Head of caudate nucleus (tissue), 42 donors: ENCODE data around the gene MTURN.

Experiments
- DNase-seq, 42 donors: peaks; one replicate each; pipeline versions ENCODE4 v3.0.0 to v3.0.0-alpha.2; 2020 to 2021; ENCODE audit warnings: mixed read lengths in 7 of 42
- intact Hi-C: fragments of 100-400 bp; cut with DNase I; formaldehyde crosslinking; loops from one replicate; pipeline ENCODE4 v1.15.0; 2022

The MTURN gene

DNA sequence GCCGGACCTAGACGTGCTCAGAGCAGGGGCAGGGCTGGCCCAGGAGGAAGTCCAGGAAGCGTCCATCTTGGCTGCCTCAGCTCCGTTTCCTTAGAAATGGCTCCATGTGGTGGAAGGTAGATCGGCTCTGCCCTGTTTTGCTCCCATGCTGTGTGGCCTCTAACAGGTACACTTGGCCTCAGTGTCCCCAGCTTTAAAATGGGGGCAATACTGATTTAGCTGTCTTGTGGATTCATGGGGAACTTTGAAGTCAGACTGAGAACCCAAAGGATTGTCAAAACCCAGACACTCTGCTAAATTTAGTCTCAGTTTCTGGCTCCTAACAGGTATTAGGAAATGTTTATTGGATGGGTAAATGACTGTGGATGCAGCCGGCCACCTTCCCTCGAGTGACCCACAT lies 15.9 kb downstream of the MTURN start:
- intact Hi-C loops, result no loop called here
- no peak for DNase-seq

DNA sequence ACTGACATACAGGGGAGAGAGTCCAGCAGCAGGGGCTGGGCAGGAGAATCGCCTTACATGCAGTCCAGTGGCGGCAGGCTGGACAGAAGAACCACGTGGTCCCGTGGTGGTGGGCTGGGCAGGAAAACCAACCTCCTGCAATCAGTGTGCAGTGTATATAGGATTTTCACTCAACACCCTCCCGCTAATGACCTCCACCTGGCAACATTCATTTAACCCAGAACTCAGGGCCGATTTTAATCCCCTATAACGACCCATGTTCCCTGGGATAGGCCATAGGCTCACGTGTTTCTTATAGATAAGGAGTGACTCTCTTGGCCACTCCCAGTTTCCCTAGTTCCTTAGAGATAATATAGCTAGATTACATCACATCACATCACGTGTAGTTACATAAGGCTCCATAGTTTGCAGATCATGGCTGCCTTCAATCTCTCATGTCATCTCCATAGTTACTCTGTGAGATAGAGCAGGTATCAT lies 19.4 kb downstream of the MTURN start:
- intact Hi-C loops, result no loop called here

DNA sequence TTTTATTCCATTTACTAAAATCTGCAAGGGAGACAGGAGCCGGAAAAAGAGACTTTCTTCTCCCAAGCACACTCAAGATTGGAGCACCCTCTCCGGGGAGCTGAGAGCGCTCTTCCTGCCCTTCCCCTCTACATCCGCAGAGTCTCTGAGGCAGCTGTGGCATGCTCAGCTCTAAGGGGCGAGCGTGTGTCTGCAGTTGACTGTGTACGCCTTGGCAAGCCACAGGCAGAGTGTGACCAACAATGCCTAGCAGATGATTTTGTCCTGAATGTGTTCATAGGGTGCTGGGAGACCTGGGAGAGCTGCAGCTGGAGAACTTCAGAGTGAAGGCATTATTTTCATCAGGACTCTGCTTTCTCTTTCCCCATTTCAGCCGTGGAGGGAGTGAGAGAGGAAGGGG lies 20.7 kb downstream of the MTURN start:
- DNase-seq, result peak in 27 of 42 donors; percentile 29 to 79 (median 54)
- intact Hi-C loops, result no loop called here

More for the DNA sequence above, 19.4 kb downstream of the MTURN start:
- DNase-seq, result no peak

DNA sequence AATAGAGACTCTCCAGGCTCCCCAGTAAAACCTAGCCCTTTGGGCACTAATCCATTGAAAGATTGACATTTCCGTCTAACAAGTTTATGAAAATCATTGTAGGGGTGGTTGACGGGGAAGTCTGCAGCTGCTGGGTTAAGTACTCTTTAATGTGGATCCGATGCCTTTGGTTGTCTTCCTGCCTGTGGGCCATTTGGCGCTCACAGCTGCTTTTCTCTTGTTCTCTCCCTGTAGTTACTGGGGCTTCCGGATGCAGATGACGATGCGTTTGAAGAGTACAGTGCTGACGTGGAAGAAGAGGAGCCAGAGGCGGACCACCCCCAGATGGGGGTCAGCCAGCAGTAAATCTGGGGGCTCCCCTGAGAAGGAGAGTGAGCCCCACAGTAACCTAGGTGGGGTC lies 22.4 kb downstream of the MTURN start:
- no peak for DNase-seq
- intact Hi-C loops, result no loop called here

DNA sequence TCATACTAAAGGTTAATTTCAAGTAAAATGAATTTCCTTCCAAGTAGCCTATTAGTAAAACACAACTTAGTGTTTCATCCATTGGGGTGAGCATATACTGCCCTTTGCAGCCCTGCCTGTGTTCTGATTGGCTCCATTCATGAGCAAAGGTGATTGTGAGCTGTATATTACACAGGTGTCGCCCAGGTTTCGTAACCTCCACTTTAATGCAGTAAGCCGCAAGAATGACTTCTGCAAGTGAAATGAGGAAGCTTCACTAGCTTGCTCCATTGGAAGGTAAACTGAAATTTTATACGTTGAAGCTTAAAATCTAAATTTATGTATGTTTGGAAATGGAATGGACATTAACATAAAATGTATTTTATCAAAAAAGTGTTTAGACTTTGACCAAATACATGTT lies 24.4 kb downstream of the MTURN start:
- no peak for DNase-seq

DNA sequence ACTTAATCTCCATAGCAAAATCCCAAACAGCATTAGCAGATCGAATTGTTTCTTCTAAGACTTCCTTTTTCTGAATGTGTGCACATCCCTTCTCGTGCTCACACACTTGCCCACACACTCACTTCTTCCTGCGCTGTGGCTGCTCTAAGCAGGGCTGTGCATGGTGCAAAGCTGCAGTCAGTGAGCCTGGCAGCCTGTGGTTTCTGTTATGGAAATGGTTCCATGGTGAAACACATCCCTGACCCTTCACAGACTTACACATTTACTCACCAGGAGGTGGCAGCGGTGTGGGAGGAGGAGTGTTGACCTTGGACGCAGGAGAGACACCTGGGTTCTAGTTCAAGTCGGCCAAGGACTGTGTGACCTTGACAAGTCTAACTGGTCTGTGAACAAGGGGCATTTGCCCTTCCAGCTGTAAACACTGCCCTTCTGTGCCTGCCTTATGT lies 24.9 kb downstream of the MTURN start:
- intact Hi-C loops, result loop anchor here (5.0 to 10.0 kb wide), 2 partner anchors 118 to 345 kb away; partner anchors contain the start of gene GGCT
- peak in 19 of 42 donors; percentile 26 to 71 (median 45) for DNase-seq

More for the DNA sequence above, 24.4 kb downstream of the MTURN start:
- intact Hi-C loops, result no loop called here

DNA sequence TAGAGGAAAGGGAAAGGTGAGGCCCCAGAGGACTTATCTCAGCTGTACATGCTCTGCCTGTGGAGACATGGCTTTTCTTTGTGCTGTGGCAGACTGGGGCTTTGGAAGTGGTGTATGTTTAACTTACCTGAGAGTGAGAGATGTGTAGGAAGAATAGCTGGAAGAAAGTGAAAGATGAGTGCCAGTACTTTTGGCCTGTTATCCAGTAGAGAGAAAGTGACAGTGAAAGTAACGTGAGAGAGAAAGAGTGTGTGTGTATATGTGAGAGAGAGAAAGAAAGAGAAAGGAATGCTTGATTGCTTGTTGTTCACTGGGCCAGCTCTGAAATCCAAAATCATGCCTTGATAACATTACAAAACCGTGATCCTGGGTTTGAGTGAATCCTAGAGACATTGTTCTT lies 25.5 kb downstream of the MTURN start:
- intact Hi-C loops, result loop anchor here (5.0 to 10.0 kb wide), 2 partner anchors 117 to 344 kb away; partner anchors contain the start of gene GGCT
- no peak for DNase-seq

DNA sequence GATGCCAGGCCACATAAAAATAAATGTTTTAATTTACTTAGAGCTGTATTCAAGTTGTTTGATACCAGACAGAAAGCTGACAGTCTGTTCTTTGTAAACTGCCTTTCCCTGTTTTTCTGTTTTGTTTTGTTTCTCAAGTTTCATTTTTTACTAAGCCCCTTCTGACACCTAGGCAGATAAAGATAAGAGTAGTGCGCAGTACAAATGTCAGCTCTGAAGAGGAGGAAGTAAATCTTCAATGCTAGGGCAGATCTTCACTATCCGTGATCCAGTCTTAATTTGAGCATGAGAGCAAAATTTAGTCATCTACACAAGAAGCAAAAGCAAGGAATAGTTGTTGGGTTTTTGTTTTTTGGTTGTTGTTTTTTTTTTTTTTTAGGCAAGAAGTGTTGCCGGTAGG lies 27.3 kb downstream of the MTURN start:
- intact Hi-C loops, result loop anchor here (5.0 to 10.0 kb wide), 2 partner anchors 115 to 343 kb away; partner anchors contain the start of gene GGCT

DNA sequence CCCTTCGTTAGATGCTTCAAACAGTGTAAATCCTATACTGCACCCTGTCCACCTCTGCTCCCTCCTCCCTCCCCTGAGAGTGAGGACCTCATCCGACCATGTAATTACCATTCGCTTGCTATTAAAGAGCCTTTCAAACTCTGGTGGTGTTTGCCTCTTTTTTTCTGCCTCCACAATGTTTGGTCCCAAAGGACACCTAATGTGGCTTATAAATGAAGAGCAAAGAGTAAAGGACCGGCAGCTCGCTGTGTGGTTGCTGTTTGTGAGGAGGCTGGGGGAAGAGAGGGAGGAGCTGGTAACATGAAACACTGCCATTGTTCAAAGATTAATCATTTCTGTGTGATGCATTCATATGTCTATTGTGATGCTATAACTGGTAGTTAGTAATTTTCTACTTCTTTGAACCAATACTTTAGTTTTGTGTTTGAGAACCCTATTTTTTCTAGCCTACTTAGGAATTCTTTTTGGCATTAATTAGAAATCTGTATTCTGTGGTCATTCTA lies 27.9 kb downstream of the MTURN start:
- DNase-seq, result peak in 13 of 42 donors; percentile 33 to 76 (median 51)
- intact Hi-C loops, result loop anchor here (5.0 to 10.0 kb wide), 2 partner anchors 115 to 342 kb away; partner anchors contain the start of gene GGCT

More for the DNA sequence above, 27.3 kb downstream of the MTURN start:
- DNase-seq, result no peak

DNA sequence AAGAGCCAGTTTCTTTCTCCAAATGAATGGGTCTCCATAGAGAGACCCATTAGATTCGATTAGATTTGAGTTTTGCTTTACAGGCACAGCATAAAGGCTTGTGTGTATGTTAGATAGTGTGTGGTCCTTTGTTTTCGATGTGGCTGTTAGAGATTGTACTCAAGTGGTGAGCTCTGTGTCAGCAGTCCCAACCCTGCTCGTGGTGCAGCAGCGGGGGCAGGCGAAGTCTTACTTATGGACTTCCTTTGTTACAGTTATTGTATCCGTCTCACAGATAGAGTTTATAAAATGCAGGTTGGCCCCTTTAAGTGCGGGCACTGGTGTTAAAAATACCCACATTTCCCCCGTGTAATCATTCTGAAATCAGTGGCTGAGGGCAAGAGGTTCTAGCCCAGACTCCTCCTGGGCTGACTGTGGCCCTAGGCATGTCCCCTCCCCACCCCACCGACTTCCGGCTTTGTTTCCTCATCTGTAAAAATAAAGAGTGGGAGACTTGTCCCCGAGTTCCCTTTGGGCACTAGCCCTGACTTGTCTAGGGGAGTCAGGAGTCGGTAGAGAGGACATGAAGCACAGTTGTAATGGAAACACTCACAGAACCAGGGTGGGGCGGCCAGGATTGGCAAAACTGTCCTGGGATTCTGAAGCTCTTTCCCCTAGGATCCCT lies 28.6 kb downstream of the MTURN start:
- DNase-seq, result peak in 35 of 42 donors; percentile 17 to 83 (median 63)
- intact Hi-C loops, result loop anchor here (5.0 to 10.0 kb wide), 2 partner anchors 114 to 341 kb away; partner anchors contain the start of gene GGCT

DNA sequence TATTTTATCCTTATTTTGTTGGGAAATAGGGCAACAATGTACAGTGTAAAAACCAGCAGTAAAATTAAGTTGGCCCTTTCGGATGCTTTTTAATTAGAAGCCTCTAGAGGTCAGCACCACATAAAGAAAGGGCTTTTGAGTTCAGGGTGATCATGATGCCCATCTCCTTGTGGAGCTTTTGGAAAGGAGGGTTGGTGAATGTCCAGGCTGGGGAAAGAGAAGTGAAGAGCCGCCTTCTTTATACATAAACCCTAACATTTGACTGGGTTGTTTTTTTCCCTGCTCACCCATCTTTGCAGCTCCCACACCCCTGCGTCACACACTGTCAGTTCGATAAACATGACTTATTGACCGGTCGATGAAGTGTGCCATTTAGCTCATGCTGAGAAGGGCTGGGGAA lies 29.8 kb downstream of the MTURN start:
- intact Hi-C loops, result loop anchor here (5.0 to 10.0 kb wide), 2 partner anchors 113 to 340 kb away; partner anchors contain the start of gene GGCT
- peak in 17 of 42 donors; percentile 30 to 76 (median 51) for DNase-seq

DNA sequence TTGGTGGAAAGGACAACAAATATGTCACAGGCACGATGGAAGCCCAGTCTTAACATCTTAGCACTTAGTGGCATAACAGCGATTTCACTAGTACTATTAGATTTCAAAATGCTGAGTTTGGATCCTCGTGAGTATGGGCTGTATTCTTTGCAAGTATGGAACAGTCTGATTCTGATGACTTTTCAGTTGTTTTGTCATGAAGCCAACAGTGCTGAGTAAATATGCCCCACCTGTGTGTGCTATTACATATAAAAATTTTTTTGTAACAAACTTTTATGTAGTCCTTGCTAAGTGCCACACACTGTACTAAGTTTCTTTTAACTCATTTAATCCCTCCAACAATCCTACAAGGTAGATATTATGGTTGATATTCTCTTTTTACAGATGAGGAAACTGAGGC lies 30.8 kb downstream of the MTURN start:
- DNase-seq, result no peak
- intact Hi-C loops, result loop anchor here (10.0 kb wide), 1 partner anchor 339 kb away; the partner anchor contains the start of gene GGCT

DNA sequence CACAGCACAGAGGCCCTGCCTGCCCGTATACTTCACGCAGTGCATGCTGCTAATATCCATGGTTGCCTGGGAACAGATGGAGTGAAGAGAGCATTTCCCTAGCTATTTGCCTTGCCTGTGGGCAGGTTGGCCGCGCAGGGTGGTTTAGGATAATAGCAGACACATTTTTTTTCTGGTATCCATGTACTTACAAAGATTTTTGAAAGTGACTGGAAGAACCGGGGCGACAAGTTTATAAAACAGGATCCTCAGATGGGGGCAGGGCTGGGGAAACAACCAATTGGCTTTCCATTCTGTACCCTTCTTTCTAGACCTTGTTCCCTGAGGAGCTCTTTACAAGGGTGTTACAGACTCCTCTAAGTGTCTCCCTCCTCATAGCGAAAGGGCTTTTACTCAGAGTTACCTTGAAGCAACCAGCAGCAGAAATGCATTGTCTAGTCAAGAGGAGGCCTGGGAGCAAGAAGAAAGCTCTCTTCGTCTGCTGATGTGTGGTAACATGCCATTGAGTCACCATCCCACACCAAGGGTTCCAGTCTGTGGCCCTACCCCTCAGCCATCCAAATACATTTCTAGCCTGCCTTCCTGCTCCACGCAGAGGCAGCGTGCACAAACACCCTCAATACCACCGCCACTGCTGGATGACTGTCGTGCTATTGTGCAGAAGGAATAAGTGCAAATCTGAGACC lies 31.5 kb downstream of the MTURN start:
- DNase-seq, result no peak
- intact Hi-C loops, result loop anchor here (10.0 kb wide), 1 partner anchor 339 kb away; the partner anchor contains the start of gene GGCT

DNA sequence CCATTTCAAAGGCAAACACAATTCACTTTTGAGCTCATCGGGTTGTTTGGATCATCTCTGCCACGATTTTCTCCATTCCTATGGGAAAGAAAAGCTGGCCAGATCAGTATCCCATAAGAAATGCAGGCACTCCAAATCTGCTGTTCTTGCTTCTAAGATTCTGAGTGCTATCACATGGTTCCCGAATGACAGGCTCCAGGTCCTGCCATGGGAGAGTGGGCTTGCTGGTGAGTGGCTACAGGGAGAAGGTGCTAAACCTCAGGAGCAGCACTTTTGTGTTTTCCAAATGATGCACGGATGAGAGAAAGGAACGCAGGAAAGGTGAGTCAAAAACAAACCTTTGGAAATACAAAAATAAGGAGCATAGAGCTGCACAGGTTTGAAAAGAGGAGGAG lies 32.1 kb downstream of the MTURN start:
- no peak for DNase-seq
- intact Hi-C loops, result loop anchor here (10.0 kb wide), 1 partner anchor 338 kb away; the partner anchor contains the start of gene GGCT

DNA sequence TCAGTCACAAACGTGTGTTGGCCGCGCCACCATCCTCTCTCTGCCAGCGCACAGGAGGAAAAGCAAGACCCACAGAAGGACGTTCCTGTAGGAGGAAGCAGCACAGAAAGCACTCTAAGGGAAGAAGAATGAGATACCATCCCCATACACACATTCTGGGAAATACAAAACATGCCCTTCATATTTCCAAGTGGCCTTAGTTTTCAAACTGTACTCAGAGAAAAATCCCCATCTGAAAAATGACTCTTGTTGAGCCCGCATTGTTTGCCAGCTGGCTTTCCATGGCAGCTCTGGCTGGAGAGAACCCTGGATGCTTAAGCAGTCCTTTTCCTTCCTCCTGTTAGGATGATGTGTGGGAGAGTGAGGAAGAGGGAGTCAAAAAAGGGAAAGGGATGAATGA lies 33.1 kb downstream of the MTURN start:
- intact Hi-C loops, result loop anchor here (10.0 kb wide), 1 partner anchor 337 kb away; the partner anchor contains the start of gene GGCT
- no peak for DNase-seq

DNA sequence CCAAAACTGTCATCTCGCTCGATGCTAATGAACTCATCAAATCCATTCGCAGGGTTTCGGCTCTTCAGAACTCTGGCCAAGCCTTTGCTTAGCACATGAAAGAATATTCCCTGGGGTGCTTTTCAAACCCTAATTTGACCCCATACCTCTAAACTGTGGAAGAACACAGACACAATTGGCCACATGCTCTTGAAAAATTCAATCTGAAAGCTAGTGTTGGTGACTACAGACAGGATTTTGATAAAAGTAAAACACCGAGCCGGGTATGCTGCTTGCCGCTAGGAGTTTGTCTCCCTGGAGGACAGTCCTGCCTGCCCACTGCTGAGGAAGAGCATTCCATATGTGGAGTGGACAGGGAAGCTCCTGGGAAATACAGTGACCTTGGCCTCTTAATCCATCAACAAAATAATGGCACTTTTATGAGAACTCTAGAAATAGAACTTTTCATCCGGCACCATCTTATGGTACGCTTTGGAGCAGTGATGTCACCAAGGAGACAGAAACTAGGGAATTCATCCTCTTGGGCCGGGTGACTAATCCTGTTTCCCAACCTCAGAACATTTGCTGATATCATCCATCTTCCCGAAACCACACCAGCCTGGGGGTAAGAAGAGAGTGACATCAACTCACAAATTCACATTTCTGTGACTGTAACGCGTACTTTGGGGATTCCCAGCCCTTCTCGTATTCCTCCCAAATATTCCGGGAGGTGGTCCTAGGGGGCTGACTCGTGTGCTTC lies 34.2 kb downstream of the MTURN start:
- intact Hi-C loops, result loop anchor here (10.0 kb wide), 1 partner anchor 336 kb away; the partner anchor contains the start of gene GGCT
- DNase-seq, result peak in 2 of 42 donors; percentile 25 to 67

DNA sequence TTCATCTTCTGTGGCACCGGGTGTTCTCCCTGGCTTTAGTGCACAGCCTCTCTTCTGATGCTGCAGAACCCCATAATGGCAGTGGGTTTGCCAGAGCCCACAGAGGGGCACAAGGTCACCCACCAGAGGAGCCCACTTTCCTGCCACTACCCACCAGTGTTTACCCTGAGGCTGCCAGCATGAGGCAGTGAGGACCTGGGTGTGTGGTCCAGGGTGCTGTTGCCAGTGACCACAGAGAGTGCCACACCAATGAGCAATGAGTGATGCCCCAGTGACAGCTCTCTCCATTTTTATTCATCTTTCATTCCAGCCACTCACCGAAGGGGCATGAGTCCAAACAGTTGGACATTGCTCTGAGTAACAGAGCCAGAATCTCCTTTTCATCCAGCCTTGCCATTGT lies 34.8 kb downstream of the MTURN start:
- DNase-seq, result no peak
- intact Hi-C loops, result loop anchor here (10.0 kb wide), 1 partner anchor 335 kb away; the partner anchor contains the start of gene GGCT

DNA sequence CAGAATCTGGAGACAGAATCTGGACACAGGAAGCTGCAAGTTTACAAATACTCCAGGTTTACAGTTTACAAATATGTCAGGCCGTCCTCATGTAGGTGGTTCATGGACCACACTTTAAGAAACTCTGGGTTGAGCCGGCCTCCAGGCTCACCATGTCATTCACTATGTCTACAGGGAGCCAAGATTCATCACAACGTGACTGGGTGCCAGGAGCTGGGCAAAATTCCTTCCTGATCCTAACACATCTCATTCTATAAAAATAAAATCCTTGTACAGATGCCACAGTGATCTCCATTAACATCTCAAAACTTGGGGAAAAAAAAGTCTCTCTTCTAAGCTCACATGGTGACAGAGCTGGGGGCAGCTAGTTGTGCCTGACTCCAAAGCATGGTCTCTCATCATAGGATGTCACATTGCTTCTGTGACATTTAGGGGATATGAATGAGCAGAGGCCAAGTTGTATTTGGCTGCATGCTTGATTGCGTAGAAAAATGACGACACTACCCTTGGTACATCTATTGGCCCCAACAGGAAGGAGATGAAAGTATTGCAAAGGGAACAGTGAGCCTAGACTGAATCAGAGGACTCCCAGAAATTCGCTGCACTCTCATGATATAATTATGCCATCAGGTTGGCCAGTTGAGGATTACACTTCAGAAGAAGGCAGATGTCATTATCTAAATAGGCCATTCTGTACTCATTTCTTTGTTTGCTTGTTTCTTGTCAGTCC lies 35.9 kb downstream of the MTURN start:
- no peak for DNase-seq
- intact Hi-C loops, result no loop called here
